Stimulated activated CD8-positive, alpha-beta memory T cell treated with anti-CD3 and anti-CD28 coated beads, Interleukin-12 subunit alpha, Interleukin-12 subunit beta, amount 100 ng/mL, for 24 hours (primary cell): Measurements from ENCODE around the gene MZB1.
"Not testable (repeated sequence)": the region's sequence is repeated elsewhere in the genome, so short reads cannot be mapped to it uniquely, and the experiment has no call there.

Source experiments
- DNase-seq: peaks from one replicate; pipeline ENCODE4 v3.0.0-alpha.2; 2020; ENCODE audit errors: extremely low read depth

Gene MZB1

DNA sequence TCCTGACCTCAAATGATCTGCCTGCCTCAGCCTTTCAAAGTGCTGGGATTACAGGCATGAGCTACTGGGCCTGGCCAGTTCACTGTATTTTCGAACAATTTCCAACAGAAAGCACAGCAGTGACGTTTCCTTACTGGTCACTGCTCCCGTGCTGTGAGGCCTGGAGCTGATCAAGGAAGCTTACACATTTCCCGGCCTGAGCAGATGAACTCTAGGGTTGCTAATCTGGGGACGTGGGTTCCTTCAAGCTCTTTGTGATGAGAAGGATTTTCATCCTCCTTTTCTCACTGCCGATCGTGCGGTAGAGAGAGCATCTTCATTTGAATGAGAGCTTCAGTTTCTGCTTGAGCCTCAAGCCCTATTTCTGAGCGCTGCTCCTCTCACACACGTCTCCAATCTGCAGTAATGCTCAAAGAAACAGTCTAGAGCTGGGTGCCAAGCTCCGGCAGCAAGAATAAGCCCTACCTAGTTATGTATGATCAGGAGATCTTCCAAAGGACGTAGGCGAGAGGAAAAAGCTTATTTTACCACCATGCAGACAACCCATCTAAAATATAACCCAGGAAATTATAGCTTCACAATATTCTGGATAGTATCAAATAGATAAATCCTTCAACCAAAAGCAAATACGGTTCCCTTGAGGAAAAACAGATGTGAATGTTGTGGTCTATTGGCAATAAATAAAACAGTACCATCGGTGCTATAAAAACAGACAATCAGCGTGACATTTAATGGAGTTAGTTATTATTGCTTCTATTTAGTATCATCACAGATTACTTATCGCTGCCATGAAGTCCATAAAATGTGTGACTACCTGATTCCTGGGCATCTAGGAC is 21.5 kb upstream of the MZB1 start:
- no peak for DNase-seq

DNA sequence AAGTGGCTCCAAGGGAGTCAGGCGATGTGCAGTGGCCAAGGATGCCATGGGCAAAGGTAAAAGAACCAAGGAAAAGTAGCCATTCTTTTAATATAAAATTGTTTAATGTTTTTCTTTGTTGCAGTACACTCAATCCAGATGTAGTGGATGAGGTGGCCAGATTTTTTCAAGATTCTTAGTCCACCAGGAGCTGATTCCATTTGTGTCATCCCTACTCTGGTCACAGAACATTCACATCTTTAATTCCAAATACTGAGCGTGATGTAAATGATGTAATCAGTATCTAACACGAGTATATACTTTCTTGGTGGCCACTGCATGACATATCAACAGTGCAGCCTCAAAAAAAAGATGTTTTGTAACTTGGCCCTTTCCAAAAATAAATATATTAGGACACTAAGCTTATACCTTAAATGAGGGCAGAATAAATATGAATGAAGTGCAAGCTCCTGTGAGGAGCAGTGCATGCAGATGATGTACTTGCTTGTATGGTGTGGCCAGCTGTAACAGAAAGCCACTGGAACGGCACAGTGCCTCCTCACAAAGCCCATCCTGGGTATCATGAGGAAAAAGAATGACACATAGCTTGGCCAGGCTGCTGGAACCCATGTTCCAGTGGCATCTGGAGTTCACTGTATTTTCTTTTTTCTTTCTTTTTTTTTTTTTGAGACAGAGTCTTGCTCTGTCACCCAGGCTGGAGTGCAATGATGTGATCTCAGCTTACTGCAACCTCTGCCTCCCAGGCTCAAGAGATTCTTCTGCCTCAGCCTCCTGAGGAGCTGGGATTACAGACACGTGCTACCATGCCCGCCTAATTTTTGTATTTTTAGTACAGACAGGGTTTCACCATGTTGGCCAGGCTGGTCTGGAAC is 20.6 kb upstream of the MZB1 start:
- no peak for DNase-seq

DNA sequence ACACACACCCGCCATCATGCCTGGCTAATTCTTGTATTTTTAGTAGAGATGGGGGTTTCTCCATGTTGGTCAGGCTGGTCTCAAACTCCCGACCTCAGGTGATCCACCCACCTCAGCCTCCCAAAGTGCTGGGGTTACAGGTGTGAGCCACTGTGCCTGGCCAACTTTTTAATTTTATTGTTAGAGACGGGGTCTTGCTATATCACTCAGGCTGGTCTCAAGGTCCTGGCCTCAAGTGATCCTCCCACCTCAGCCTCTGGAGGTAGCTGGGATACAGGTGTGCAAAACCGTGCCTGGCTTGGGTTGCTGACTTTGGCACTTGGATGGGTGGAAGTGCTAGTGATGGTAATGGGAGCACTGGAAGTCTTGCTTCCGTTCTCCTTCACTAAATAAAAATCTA is 19.4 kb upstream of the MZB1 start:
- not testable (repeated sequence) for DNase-seq

DNA sequence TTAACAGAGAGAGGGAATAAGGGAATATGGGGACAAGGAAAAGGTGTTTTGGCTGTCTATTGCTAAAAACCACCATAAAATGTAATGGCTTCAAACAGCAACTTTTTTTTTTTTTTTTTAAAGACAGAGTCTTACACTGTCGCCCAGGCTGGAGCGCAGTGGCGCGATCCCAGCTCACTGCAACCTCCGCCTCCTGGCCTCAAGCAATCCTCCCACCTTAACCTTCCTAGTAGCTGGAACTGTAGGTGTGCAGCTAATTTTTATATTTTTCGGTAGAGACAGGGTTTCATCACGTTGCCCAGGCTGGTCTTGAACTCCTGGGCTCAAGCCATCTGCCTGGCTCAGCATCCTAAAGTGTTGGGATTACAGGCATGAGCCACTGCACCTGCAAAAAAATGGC is 18.5 kb upstream of the MZB1 start:
- DNase-seq, result no peak

DNA sequence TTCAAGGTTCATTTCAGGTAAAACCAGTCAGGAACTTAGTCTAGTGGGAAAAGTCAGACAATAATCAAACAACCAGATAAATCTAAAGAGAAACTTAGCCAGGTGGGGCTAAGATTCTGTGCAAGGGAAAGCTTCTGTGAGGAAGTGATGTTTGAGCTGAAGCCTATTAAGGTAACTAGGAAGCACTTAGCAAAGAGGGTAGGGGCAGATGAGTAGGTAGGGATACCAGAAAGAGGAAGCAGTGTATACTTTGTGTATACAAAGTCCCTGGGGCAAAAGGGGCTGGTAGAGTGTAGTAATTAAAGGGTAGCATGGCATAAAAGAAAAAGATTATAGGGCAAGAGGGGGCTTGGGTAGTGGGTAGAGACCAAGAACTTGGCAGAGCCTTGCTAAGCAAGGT is 17.8 kb upstream of the MZB1 start:
- DNase-seq, result no peak

DNA sequence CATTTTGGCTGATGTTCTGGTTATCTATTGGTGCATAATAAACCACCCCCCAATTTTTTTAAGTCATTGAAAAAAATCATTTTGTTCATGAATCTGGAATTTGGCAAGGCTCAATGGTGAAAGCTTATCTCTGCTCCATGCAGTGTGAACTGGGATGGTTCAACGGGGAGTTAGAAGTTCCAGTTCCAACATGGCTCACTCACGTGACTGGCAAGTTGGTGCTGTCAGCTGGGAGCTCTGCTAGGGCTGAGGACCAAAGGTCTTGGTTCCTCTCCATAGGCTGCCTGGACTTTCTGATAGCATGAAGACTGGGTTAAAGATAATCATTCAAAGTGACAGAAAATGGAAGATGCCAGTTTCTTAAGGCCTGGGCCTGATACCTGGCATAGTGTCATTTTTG is 17.2 kb upstream of the MZB1 start:
- no peak for DNase-seq

DNA sequence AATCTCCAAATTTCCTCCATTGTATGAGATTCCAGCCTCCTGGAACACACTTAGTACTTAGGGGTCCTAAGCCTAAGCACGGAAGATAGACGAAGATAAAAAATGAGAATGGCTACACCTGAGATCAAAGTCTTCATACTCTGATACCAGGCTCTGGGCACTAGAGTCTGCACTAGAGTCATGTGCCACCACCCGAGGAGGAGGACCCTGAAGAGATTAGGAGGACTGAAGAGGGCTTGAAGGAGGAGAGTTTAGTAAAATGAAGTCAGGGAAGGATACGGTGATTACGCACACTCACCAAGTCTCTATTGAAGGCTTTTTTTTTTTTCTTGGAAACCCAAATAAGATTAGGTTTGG is 14.7 kb upstream of the MZB1 start:
- DNase-seq, result no peak

DNA sequence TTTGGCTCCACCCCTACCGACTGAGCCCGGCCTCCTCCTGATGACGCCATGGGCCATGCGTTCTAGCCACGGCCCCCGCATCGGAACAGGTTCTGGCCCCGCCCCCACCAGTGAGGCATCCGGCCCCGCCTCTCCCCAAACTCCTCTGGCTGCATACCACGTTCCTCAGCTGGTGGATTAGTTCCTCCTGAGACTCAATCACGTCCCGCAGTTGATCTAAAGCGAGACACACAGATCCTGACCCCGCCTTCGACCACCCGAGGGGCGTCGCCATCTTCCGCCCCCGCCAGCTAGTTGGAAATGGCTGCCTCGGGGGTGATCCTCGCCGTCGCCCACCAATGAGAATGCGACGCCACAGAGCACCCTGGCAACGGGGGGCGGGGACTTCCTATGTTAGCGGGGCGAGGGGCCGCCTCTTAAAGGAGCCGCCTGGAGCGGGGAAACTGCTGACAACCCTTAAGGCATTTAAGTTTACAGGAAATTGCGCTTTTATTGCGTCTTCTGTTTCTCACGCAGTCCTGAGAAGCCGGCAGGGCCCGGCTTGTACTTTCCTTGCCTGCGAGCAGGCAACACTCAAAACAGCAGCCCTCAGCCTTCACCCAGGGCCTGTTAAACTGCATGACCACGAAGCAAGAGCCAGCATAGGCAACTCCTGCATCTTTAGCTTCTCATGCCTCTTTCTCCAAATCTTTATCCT is 14.2 kb upstream of the MZB1 start, which contains the start of gene SPATA24:
Gene SPATA24 (minus strand): TSS at position 303 of the 697 bp plus-strand sequence. CDS start 29 bp downstream, at position 274.
- peak; percentile 98 for DNase-seq

DNA sequence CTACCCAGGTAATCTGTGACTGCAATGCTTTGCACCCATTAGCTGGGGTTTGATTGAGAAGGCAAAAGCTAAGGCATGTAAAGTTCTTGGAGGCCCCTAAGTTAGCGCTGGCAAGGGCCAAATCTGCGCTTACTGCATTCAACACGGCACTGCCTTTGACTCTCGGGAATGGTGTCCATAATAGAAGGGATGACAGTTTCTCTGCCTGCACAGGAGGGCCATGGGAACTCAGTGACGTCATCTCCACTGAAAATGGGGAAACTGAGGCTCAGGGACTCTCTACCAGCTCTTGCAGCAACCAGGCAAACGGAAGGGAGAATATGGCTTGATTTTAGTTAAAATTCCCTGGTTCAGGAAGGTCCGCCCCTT is 13.7 kb upstream of the MZB1 start:
- DNase-seq, result no peak

DNA sequence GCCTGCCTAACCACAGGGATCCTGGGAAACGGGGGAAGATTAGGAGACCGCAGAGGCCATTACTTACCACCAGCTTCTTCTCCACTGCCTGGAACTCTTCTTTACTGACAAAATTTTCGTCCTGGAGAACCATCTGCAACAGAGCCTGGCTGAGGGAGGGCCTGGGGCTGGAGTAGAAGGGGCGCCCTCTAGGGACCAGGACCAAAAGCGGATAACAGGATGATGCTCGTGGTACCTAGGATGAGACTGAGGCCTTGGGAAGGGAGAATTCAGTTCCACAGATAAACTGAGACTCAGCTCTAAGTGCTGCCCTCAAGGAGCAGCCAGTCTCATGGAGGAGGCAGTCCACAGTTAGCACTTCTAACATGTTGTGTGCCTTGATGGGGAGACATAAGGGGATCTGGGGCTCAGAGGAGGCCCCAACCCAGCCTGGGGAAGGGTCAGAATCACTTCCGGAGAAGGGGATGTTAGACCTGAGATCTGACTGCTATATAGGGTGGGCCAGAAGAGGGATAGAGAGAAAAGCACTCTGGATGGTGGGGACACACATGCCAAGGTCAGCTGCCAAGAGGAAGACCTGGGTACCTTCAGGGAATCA is 12.9 kb upstream of the MZB1 start:
- DNase-seq, result no peak

DNA sequence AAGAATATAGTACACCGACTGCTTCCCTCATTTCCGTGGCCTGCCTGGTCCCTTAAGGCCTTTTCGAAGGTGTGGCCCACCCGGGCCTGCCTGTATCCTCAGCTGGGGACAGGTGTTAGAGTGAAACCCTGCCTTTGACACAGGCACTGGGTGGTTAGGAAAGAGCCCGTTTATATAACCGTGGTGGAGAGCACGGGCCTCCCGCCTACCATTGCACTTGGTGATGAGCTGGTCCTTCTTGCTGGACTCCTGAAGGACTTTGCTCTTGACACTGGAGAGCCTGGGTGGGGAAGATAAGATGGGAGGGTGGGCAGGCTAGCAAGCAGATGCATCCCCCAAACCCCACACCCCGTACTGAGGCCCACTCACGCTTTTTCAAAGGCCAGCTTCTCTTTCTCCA is 11.8 kb upstream of the MZB1 start:
- no peak for DNase-seq

DNA sequence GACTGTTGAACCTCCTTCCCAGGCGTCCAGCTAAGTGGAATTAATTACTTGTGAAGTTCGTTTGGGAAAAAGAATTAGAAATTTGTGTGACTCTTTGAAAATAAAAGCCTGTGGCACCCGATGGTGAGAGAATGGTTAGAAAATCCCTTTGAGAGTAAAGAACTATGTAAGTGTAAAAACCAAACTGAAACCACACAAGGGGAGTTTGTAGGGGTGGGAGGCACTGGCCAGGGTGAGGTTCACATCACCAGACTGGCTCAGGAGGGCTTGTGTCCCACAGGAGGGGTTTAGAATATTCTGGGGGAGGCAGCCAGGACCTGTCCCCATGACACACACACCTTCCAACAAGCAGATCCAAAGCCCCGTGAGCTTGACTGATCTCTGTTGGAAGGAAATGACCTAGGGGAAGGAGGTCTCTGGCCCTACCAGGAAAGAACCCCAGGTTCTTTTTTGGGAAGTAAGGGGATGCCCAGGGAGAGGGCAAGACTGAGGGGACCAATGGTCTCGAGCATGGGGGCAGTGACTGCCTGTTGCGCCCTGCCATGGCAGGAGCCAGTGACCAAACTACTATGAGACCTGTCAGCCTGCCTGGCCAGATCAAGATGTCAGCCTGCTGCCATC is 9.9 kb upstream of the MZB1 start:
- no peak for DNase-seq

DNA sequence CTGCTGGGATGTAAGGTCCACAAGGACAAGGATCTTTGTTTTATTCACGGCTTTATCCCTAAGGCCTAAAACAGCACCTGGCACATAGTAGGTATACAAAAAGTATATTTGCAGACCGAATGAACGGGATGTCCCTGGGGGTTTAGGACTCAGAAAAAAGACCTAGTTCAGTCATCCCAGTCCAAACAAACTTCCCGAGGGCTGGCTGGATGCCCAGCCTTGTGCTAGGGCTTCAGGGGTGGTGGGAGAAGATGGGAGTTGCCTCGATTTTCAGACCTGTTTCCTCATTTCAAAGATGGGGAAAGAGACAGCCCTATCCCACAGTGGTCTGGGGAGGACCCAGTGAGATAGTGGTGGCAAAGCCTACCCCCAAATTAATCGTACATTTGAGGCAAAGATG is 8.2 kb upstream of the MZB1 start:
- DNase-seq, result no peak

DNA sequence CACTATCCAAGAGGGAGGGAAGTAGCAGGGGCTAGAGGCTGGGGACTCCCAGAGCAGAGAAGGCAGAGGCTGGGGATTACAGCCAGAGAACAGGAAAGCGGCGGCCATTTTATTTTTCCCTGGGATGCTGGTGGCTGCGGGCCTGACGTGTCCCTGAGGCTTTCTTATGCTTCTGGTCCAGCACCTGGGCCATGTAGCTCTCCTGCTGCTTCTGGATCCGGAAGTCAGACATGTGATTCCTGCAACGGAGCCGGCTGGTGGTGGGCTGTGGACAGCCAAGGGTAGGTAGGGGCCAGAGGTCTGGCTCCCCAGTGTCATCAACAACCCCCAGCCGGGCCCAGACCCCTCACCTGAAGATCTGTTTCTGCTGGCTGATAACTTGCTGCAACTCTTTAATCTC is 7.0 kb upstream of the MZB1 start:
- DNase-seq, result no peak

DNA sequence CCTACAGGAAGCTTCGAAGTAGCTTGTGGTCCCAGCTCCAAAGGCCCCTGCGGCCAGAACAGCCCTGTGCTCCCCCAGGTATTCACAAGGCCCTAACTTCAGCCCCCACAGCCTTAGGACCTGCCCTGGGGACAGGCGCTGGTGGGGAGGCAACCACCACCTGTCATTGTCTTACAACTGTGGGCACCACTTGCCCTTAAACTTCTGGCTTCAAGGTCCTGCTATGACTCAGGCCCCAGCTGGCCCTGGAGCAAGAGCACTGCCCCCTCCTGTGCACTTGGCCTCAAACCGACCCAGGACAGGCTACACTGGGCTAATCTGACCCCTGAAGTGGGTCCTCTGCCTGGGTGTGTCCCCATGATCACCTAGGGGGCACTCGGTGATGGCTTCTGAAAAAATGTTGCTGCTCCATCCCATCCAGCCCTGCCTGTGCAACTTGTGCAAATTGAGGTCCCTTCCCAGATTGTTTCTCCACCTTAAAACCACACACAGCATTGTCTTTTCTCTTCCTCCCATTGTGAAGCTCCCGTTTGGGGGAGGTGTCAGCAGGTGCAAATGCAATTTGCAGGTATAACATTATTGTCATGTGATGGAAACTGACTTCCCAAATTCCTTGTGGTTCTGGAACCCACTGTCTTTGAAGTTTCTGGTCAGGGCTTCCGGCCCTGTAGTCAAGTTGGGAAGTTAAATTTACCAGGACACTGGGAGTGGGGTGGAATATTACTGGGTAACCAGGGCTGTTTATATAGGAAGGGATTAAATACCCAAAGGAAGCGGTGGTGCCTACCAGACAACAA is 6.3 kb upstream of the MZB1 start:
- no peak for DNase-seq

DNA sequence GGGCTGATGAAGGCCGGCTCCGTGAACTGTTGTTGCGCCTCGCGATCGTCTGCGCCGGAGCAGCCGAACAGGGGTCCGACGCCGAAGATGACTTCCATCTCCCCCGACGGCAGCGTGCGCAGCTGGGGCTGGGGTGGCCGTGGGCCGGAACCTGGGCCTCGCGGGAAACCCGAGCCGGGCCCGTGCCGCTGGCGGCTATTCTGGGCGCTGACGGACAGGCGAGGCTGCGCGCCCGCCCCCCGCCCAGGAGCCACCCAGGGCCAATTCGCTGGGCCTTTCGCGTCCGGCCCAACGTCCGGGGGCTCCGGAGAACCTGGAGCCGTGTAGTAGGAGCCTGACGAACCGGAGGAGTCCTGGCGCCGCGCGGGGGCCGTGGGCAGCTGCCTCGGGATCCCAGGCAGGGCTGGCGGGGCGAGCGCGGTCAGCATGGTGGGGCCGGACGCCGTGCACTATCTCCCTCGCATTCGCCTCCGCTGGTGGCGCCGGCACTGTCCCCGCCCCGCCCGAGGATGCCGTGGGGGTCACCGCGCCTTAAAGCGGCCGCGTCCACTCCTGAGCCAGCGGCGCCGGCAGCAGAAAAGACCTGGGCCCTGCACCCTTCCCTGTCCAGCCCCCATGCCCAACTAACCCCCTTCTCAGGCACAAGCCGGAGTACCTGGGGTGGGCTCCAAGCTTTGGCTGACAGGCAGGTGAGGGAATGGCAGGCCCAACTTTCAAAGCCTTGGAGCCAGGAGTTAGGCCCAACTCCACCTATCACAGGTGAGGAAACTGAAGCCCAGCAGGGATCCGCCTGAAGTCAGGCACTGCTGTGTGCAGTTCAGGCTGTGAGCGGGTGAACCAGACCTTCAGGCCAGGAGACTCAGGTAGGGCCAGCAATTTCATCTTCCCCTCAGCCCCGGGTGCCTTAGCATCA is 5.2 kb upstream of the MZB1 start, which contains the start of gene PROB1:
Gene PROB1 (minus strand): TSS at position 451 of the 913 bp plus-strand sequence. CDS start 23 bp downstream, at position 428.
- DNase-seq, result no peak

DNA sequence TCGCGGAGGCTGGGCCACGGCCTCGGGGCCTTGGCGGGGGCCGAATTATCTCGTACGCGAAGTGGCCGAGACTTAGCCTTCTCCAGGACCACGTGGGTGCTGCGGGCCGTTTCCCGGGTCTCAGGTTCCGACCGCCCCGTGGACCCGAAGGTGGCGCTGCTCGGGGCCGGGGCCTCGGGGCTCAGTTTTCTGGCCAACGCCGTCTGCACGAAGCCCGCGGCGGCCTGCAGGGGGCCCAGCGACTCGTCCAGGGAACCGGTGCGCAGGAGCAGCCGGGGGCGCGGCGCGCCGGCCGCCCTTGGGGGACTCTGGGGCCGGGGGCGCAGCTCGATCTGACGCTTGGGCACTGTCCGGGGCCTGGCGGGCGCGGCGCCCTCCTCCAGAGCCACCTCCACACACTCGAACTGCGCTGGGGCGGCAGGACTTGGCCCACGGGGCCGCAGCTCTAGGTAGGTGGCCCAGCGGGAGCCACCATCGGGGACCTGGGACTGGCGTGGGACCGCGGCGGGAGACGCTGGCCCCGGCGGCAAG is 4.5 kb upstream of the MZB1 start:
- DNase-seq, result no peak

DNA sequence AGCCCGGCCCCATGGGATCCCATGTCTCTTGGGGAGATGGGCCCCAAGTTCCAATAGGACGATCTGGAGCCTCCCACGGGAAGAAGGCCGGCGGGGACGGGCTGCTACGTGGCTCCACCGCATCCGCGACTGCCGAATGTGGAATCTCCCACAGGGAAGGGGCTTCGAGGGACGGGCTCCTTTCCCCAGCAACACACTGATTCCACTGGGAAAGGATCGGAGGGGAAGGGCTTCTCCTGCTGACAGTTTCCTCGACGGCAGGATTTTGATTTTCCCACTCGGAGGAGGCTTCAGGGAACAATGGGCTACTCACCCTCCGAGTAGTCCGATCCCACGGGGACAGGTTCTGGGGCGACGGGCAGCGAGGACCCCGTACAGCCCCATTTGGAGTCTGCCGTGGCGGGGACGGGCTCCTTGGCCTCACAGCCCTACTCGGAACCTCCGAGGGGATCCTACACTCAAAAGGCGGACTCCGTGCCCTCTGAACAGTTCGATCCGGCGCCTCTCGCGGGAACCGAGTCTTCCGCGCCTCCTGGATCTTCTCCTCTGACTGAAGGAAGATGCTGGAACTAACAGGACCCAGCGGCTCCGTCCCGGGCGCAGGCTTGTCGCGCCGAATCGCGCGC is 3.9 kb upstream of the MZB1 start:
- DNase-seq, result no peak
